Measurements from ENCODE around the gene CENPO.

GRCh38 chr2:24779116-24779515 is 14.1 kb upstream of the CENPO start:
- TF ChIP-seq EP300 (IDR thresholded peaks at IDR 0.05; ENCODE audit: borderline replicate concordance), result no peak
- no peak for TF ChIP-seq RAD21 (IDR thresholded peaks at IDR 0.05; ENCODE audit: low read depth)
- TF ChIP-seq, protein P1, sequence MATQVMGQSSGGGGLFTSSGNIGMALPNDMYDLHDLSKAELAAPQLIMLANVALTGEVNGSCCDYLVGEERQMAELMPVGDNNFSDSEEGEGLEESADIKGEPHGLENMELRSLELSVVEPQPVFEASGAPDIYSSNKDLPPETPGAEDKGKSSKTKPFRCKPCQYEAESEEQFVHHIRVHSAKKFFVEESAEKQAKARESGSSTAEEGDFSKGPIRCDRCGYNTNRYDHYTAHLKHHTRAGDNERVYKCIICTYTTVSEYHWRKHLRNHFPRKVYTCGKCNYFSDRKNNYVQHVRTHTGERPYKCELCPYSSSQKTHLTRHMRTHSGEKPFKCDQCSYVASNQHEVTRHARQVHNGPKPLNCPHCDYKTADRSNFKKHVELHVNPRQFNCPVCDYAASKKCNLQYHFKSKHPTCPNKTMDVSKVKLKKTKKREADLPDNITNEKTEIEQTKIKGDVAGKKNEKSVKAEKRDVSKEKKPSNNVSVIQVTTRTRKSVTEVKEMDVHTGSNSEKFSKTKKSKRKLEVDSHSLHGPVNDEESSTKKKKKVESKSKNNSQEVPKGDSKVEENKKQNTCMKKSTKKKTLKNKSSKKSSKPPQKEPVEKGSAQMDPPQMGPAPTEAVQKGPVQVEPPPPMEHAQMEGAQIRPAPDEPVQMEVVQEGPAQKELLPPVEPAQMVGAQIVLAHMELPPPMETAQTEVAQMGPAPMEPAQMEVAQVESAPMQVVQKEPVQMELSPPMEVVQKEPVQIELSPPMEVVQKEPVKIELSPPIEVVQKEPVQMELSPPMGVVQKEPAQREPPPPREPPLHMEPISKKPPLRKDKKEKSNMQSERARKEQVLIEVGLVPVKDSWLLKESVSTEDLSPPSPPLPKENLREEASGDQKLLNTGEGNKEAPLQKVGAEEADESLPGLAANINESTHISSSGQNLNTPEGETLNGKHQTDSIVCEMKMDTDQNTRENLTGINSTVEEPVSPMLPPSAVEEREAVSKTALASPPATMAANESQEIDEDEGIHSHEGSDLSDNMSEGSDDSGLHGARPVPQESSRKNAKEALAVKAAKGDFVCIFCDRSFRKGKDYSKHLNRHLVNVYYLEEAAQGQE (IDR thresholded peaks at IDR 0.05; ENCODE audit: low read depth), result no peak
- no peak for TF ChIP-seq CEBPB (IDR thresholded peaks at IDR 0.05)
- no peak for TF ChIP-seq FOXM1 (IDR thresholded peaks at IDR 0.05; ENCODE audit: borderline replicate concordance, low read depth)
- no peak for TF ChIP-seq TCF12 (IDR thresholded peaks at IDR 0.05; ENCODE audit: low read depth)
- TF ChIP-seq MAX (IDR thresholded peaks at IDR 0.05), result no peak
- TF ChIP-seq ZBTB7A (IDR thresholded peaks at IDR 0.05; ENCODE audit: low read depth), result no peak
- no peak for TF ChIP-seq TEAD4 (IDR thresholded peaks at IDR 0.05)
- no peak for TF ChIP-seq YY1 (IDR thresholded peaks at IDR 0.05; ENCODE audit: low read depth)
- no peak for TF ChIP-seq EGR1 (IDR thresholded peaks at IDR 0.05)
- TF ChIP-seq TAF1 (IDR thresholded peaks at IDR 0.05; ENCODE audit: low read depth), result no peak

All from Ishikawa (cell line).